H9 (cell line): ENCODE measurements around the gene CDC26. TPM values are rescaled to one million over a fixed set of nuclear protein-coding genes. Genes with fewer than 3 reads are reported as not detected.

Experiments
- DNase-seq: peaks from one replicate; pipeline ENCODE4 v3.0.0-alpha.2; 2017
- H2AFZ ChIP-seq: one replicate; pipeline ENCODE4 v1.6.1; 2013; ENCODE audit warnings: mild to moderate bottlenecking, low read length, control low read depth, moderate library complexity
- H2AK5ac ChIP-seq: 2 replicates; pipeline ENCODE4 v1.6.1; 2013; ENCODE audit warnings: low read length, control low read depth, mixed read lengths; ENCODE audit not compliant: insufficient read length
- H2BK120ac ChIP-seq: one replicate; pipeline ENCODE4 v1.6.1; 2013; ENCODE audit warnings: low read depth, mild to moderate bottlenecking, low read length, control low read depth, inconsistent platforms; ENCODE audit not compliant: poor library complexity, severe bottlenecking
- H2BK12ac ChIP-seq: 2 replicates; pipeline ENCODE4 v1.6.1; 2013; ENCODE audit warnings: low read length, control low read depth, mixed read lengths, low read depth; ENCODE audit not compliant: insufficient read length
- H2BK15ac ChIP-seq: 2 replicates; pipeline ENCODE4 v1.6.1; 2013; ENCODE audit warnings: low read depth, low read length, control low read depth
- H2BK20ac ChIP-seq: one replicate; pipeline ENCODE4 v1.6.1; 2013; ENCODE audit warnings: low read depth, mild to moderate bottlenecking, low read length, control low read depth, inconsistent platforms; ENCODE audit not compliant: poor library complexity, severe bottlenecking
- H2BK5ac ChIP-seq: 2 replicates; pipeline ENCODE4 v1.6.1; 2013; ENCODE audit warnings: low read length, control low read depth, mixed read lengths; ENCODE audit not compliant: insufficient read length
- H3K14ac ChIP-seq: 2 replicates; pipeline ENCODE4 v1.6.1; 2013; ENCODE audit warnings: low read length, control low read depth; ENCODE audit not compliant: insufficient read depth
- H3K18ac ChIP-seq: 2 replicates; pipeline ENCODE4 v1.6.1; 2013; ENCODE audit warnings: low read depth, mild to moderate bottlenecking, mixed read lengths, low read length, control low read depth; ENCODE audit not compliant: insufficient read length
- H3K23ac ChIP-seq: 2 replicates; pipeline ENCODE4 v1.6.1; 2013; ENCODE audit warnings: low read length, control low read depth, mixed read lengths, low read depth; ENCODE audit not compliant: insufficient read length
- H3K23me2 ChIP-seq: 2 replicates; pipeline ENCODE4 v1.6.1; 2013; ENCODE audit warnings: low read depth, mild to moderate bottlenecking, mixed read lengths, low read length, control low read depth; ENCODE audit not compliant: insufficient read length, poor library complexity, severe bottlenecking
- H3K27ac ChIP-seq: 2 replicates; pipeline ENCODE4 v1.5.1; 2013; ENCODE audit warnings: low read length, control low read depth, mixed read lengths, low read depth; ENCODE audit not compliant: insufficient read length
- H3K27me3 ChIP-seq: 2 replicates; pipeline ENCODE4 v1.6.1; 2013; ENCODE audit warnings: low read length, control low read depth, inconsistent platforms; ENCODE audit not compliant: insufficient read depth
- H3K4ac ChIP-seq: 2 replicates; pipeline ENCODE4 v1.6.1; 2013; ENCODE audit warnings: low read depth, mild to moderate bottlenecking, control low read depth, inconsistent platforms, low read length, moderate library complexity
- H3K4me1 ChIP-seq: 2 replicates; pipeline ENCODE4 v1.6.1; 2013; ENCODE audit warnings: low read length, control low read depth, inconsistent platforms; ENCODE audit not compliant: insufficient read depth
- H3K4me2 ChIP-seq: 2 replicates; pipeline ENCODE4 v1.6.1; 2013; ENCODE audit warnings: low read length, control low read depth, mixed read lengths; ENCODE audit not compliant: insufficient read length, insufficient read depth
- H3K56ac ChIP-seq: 2 replicates; pipeline ENCODE4 v1.6.1; 2013; ENCODE audit warnings: low read depth, mild to moderate bottlenecking, mixed read lengths, low read length, control low read depth; ENCODE audit not compliant: insufficient read length
- H3K79me1 ChIP-seq: 2 replicates; pipeline ENCODE4 v1.6.1; 2013; ENCODE audit warnings: low read depth, mild to moderate bottlenecking, moderate library complexity, low read length, control low read depth, inconsistent platforms; ENCODE audit not compliant: insufficient read depth, poor library complexity, severe bottlenecking
- H3K79me2 ChIP-seq: 2 replicates; pipeline ENCODE4 v1.6.1; 2013; ENCODE audit warnings: low read length, control low read depth, inconsistent platforms; ENCODE audit not compliant: insufficient read depth
- H3K9ac ChIP-seq: 2 replicates; pipeline ENCODE4 v1.6.1; 2013; ENCODE audit warnings: low read length, control low read depth, mixed read lengths; ENCODE audit not compliant: insufficient read length; ENCODE audit errors: extremely low read depth
- H3K9me3 ChIP-seq: one replicate; pipeline ENCODE4 v1.6.1; 2013; ENCODE audit warnings: low read depth, low read length, inconsistent platforms; ENCODE audit not compliant: control insufficient read depth
- H3T11ph ChIP-seq: one replicate; pipeline ENCODE4 v1.6.1; 2013; ENCODE audit warnings: mild to moderate bottlenecking, low read length, control low read depth, inconsistent platforms
- H4K20me1 ChIP-seq: one replicate; pipeline ENCODE4 v1.6.1; 2013; ENCODE audit not compliant: control insufficient read depth, insufficient read length, insufficient read depth
- H4K5ac ChIP-seq: 2 replicates; pipeline ENCODE4 v1.6.1; 2013; ENCODE audit warnings: low read depth, mild to moderate bottlenecking, mixed read lengths, low read length, control low read depth; ENCODE audit not compliant: insufficient read length
- H4K8ac ChIP-seq: replicated peaks from 2 replicates; pipeline ENCODE4 v1.6.1; 2013; ENCODE audit warnings: low read length, control low read depth, mixed read lengths, low read depth; ENCODE audit not compliant: insufficient read length
- H4K91ac ChIP-seq: 2 replicates; pipeline ENCODE4 v1.6.1; 2013; ENCODE audit warnings: low read depth, mild to moderate bottlenecking, moderate library complexity, mixed read lengths, low read length, control low read depth; ENCODE audit not compliant: insufficient read length
- H3K27ac Mint-ChIP-seq, 3 experiments: 2 replicates in 2 of 3; 3 replicates in 1 of 3; pipeline ENCODE4 v1.8.0; 2020 to 2021; ENCODE audit warnings: mixed read lengths in 3 of 3, mild to moderate bottlenecking in 1 of 3, moderate library complexity in 1 of 3
- H3K27me3 Mint-ChIP-seq: 2 replicates; pipeline ENCODE4 v1.8.0; 2021; ENCODE audit warnings: low read depth, mild to moderate bottlenecking, moderate library complexity, mixed read lengths
- H3K36me3 Mint-ChIP-seq, 3 experiments: 2 replicates in 2 of 3; 3 replicates in 1 of 3; pipeline ENCODE4 v1.8.0; 2020 to 2021; ENCODE audit warnings: low read depth in 3 of 3, mixed read lengths in 3 of 3; ENCODE audit not compliant: insufficient read depth in 1 of 3
- H3K4me1 Mint-ChIP-seq, 2 experiments: 2 replicates each; pipeline ENCODE4 v1.8.0; 2020; ENCODE audit warnings: mixed read lengths in 2 of 2
- H3K4me3 Mint-ChIP-seq, 2 experiments: 2 replicates in 1 of 2; 3 replicates in 1 of 2; pipeline ENCODE4 v1.8.0; 2020 to 2021; ENCODE audit warnings: mild to moderate bottlenecking in 2 of 2, mixed read lengths in 2 of 2, moderate library complexity in 1 of 2
- H3K9me3 Mint-ChIP-seq, 2 experiments: 2 replicates in 1 of 2; 3 replicates in 1 of 2; pipeline ENCODE4 v1.8.0; 2020; ENCODE audit warnings: mild to moderate bottlenecking in 2 of 2, mixed read lengths in 2 of 2, moderate library complexity in 1 of 2
- WGBS: extraction: QIAGEN DNeasy Blood & Tissue Kit; methylation state at CpG from one replicate; pipeline ENCODE4 v1.1.7; 2013; ENCODE audit warnings: missing lambda C conversion rate, low lambda C conversion rate, mixed read lengths; ENCODE audit not compliant: insufficient read length; ENCODE audit errors: extremely low coverage; 5-methylcytosine and 5-hydroxymethylcytosine counted together
- long read RNA-seq: library from polyadenylated mRNA; unstranded; transcript quantifications from one replicate; pipeline ENCODE4 v2.0.0, GENCODE V29; 2020
- total RNA-seq: library from RNA; stranded (reverse); gene quantifications from 2 replicates; pipeline ENCODE4 v1.2.1, GENCODE V29; 2021
- TF ChIP-seq, protein P1 (sequence below): fragments of 200-600 bp; sonication (generic); conservative IDR thresholded peaks from 3 replicates; pipeline ENCODE4 v1.8.0; 2021; ENCODE audit warnings: antibody characterized with exemption, mild to moderate bottlenecking

The CDC26 gene
- 37.8 and 38.6 TPM in 2 replicates for total RNA-seq
- long read RNA-seq, transcript CDC26-201 (4 exons, 872 nt), result major isoform, 22 of 48 reads
- long read RNA-seq, partial matches to known transcripts, result 1 of 48 reads
- long read RNA-seq, other reads (novel, unspliced or antisense), result 25 of 48 reads

- H3K23ac ChIP-seq, result no peak within 1 kb of the TSS
Observed at GRCh38 chr9:113275157-113276131, at the start of gene CDC26, which contains the start of gene PRPF4. TSS of gene CDC26 (minus strand) at chr9:113275572. CDS start at chr9:113272507, 3,065 bp downstream. TSS of gene PRPF4 (plus strand) at chr9:113275658. CDS start at chr9:113275744, 86 bp downstream.

More at GRCh38 chr9:113275157-113276131, at the start of gene CDC26, which contains the start of gene PRPF4:
- Histone ChIP-seq H2BK12ac (no peak within 1 kb of the TSS), H4K20me1 (no peaks in the 10 kb centered on the region), H3K23me2 (peaks cover 8% of the 10 kb centered on the region), H3K9me3 (no peaks in the 10 kb centered on the region), H2AFZ (no peak within 1 kb of the TSS), H4K91ac (no peak within 1 kb of the TSS), H2BK15ac (no peak within 1 kb of the TSS), H3K27me3 (no peaks in the 10 kb centered on the region), H3K27ac (no peak within 1 kb of the TSS), H3K9ac (peak within 1 kb of the TSS; percentile 94), H3K14ac (peak within 1 kb of the TSS; percentile 92), H3K18ac (peak within 1 kb of the TSS; percentile 78), H3K4me2 (peak within 1 kb of the TSS; percentile 88), H2BK20ac (no peak within 1 kb of the TSS), H3K4ac (no peak within 1 kb of the TSS), H3K56ac (no peak within 1 kb of the TSS), H2BK120ac (no peak within 1 kb of the TSS), H3K79me1 (no peaks in the 10 kb centered on the region), H3K4me1 (no peaks in the 10 kb centered on the region; the same call in 1 of the 2 replicates), H2BK5ac (peak within 1 kb of the TSS; percentile 14), H4K8ac (no peak within 1 kb of the TSS), H2AK5ac (no peak within 1 kb of the TSS), H3K79me2 (peaks cover 1% of the 10 kb centered on the region; the same call in 1 of the 2 replicates), H4K5ac (no peak within 1 kb of the TSS), H3T11ph (no peak within 1 kb of the TSS)
- Mint-ChIP-seq H3K27ac (no peak within 1 kb of the TSS), H3K4me3 (no peak within 1 kb of the TSS), H3K27me3 (no peaks in the 10 kb centered on the region), H3K9me3 (no peaks in the 10 kb centered on the region), H3K36me3 (peaks cover 26 to 57% (median 55%) of the 10 kb centered on the region in 3 experiments; a peak in 6 of 7 replicates), H3K4me1 (peaks cover 7 to 9% of the 10 kb centered on the region in 2 experiments)
- no CpG with 5 or more reads among the region's 63 CpGs for WGBS
- TF ChIP-seq, protein P1, sequence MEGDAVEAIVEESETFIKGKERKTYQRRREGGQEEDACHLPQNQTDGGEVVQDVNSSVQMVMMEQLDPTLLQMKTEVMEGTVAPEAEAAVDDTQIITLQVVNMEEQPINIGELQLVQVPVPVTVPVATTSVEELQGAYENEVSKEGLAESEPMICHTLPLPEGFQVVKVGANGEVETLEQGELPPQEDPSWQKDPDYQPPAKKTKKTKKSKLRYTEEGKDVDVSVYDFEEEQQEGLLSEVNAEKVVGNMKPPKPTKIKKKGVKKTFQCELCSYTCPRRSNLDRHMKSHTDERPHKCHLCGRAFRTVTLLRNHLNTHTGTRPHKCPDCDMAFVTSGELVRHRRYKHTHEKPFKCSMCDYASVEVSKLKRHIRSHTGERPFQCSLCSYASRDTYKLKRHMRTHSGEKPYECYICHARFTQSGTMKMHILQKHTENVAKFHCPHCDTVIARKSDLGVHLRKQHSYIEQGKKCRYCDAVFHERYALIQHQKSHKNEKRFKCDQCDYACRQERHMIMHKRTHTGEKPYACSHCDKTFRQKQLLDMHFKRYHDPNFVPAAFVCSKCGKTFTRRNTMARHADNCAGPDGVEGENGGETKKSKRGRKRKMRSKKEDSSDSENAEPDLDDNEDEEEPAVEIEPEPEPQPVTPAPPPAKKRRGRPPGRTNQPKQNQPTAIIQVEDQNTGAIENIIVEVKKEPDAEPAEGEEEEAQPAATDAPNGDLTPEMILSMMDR, result no peak
- DNase-seq, result peak; percentile 99
